PC-3 (cell line): Measurements from ENCODE around the gene ABCB4. TPM values are rescaled to one million over a fixed set of nuclear protein-coding genes. Genes with fewer than 3 reads are reported as not detected.

Experiments used
- ATAC-seq: fragments of 200-7000 bp; cut with Tn5 transposase; 2 replicates; pipeline ENCODE4 v1.9.1; 2020; ENCODE audit warnings: mild to moderate bottlenecking, moderate library complexity
- BruUV-seq: library from RNA; stranded (reverse); fragments of 400-500 nt; replicated peaks from 2 replicates; lab custom pipeline; 2021; lab: Mats Ljungman, UMichigan
- CTCF ChIA-PET: fragments of 300-600 bp; sonication (Branson Sonifier 250); formaldehyde crosslinking; loops from one replicate; lab custom pipeline; 2022; ENCODE audit warnings: antibody characterized with exemption; lab: Charles Lee
- POLR2A ChIA-PET: fragments of 300-600 bp; sonication (Branson Sonifier 250); formaldehyde crosslinking; loops from one replicate; lab custom pipeline; 2022; ENCODE audit warnings: antibody characterized with exemption; ENCODE audit not compliant: unreplicated experiment; lab: Charles Lee
- DNase-seq: peaks from one replicate; pipeline ENCODE4 v3.0.0-alpha.2; 2015
- H2AFZ ChIP-seq: fragments of 300-600 bp; sonication (generic); 2 replicates; pipeline ENCODE4 v1.6.0; 2016; ENCODE audit warnings: antibody characterized with exemption, low read length
- H3F3A ChIP-seq: fragments of 300-600 bp; sonication (generic); one replicate; pipeline ENCODE4 v1.6.0; 2017; ENCODE audit warnings: antibody characterized with exemption, low read length, control low read depth, mild to moderate bottlenecking; ENCODE audit not compliant: unreplicated experiment
- H3K27ac ChIP-seq: fragments of 300-600 bp; sonication (generic); 2 replicates; pipeline ENCODE4 v1.5.1; 2016; ENCODE audit warnings: mild to moderate bottlenecking, low read length
- H3K27me3 ChIP-seq: fragments of 300-600 bp; sonication (generic); 2 replicates; pipeline ENCODE4 v1.6.1; 2016; ENCODE audit warnings: low read length, mixed read lengths
- H3K36me3 ChIP-seq: fragments of 300-600 bp; sonication (generic); 2 replicates; pipeline ENCODE4 v1.6.1; 2016; ENCODE audit warnings: low read depth, mixed run types, low read length, mixed read lengths
- H3K4me1 ChIP-seq: fragments of 300-600 bp; sonication (generic); 2 replicates; pipeline ENCODE4 v1.5.1; 2016; ENCODE audit warnings: low read length; ENCODE audit not compliant: insufficient read depth
- H3K4me2 ChIP-seq: fragments of 300-600 bp; sonication (generic); 2 replicates; pipeline ENCODE4 v1.6.0; 2016; ENCODE audit warnings: low read length
- H3K4me3 ChIP-seq: fragments of 300-600 bp; sonication (generic); 2 replicates; pipeline ENCODE4 v1.5.1; 2016; ENCODE audit warnings: mild to moderate bottlenecking, low read length, mixed read lengths
- H3K79me2 ChIP-seq: fragments of 300-600 bp; sonication (generic); 2 replicates; pipeline ENCODE4 v1.6.1; 2017; ENCODE audit warnings: low read length, mixed read lengths
- H3K9ac ChIP-seq: fragments of 300-600 bp; sonication (generic); 2 replicates; pipeline ENCODE4 v1.6.0; 2016; ENCODE audit warnings: mild to moderate bottlenecking, low read length
- H3K9me2 ChIP-seq: fragments of 300-600 bp; sonication (generic); replicated peaks from 2 replicates; pipeline ENCODE4 v1.6.1; 2016; ENCODE audit warnings: mixed run types, low read length, mixed read lengths
- H3K9me3 ChIP-seq: fragments of 300-600 bp; sonication (generic); 2 replicates; pipeline ENCODE4 v1.6.1; 2016; ENCODE audit warnings: low read length, mixed read lengths
- H4K20me1 ChIP-seq: fragments of 300-600 bp; sonication (generic); 2 replicates; pipeline ENCODE4 v1.6.1; 2016; ENCODE audit warnings: low read length, mixed read lengths
- CTCF ChIP-seq: fragments of 300-600 bp; sonication (generic); conservative IDR thresholded peaks from 2 replicates; pipeline ENCODE4 v1.5.1; 2017; ENCODE audit warnings: antibody characterized with exemption, low read depth, mild to moderate bottlenecking, low read length
- EZH2 ChIP-seq: fragments of 300-600 bp; sonication (generic); IDR thresholded peaks from one replicate; pipeline ENCODE4 v1.6.1; 2017; ENCODE audit warnings: antibody characterized with exemption, mild to moderate bottlenecking, low read length; ENCODE audit not compliant: unreplicated experiment
- EZH2phosphoT487 ChIP-seq: fragments of 300-600 bp; sonication (generic); IDR thresholded peaks from 2 replicates; pipeline ENCODE4 v1.6.1; 2018; ENCODE audit warnings: mild to moderate bottlenecking, antibody characterized with exemption, low read length, borderline replicate concordance
- intact Hi-C: fragments of 100-400 bp; cut with micrococcal nuclease; formaldehyde crosslinking; loops from 2 replicates; pipeline ENCODE4 v1.9.0; 2023
- total RNA-seq: library from RNA; depleted of rRNA; stranded (reverse); fragments of >200 nt; gene quantifications from 2 replicates; pipeline ENCODE4 v1.2.3, GENCODE V29; 2014

The ABCB4 gene
- total RNA-seq, 1 experiment from 2014 or later, result not detected

- no peak overlapping the region for H3K4me2 ChIP-seq
- POLR2A ChIA-PET, result no interaction called here
- no peak overlapping the region for H3K4me3 ChIP-seq
- intact Hi-C loops, result no loop called here
- no peaks in the 10 kb centered on the region for H3K9me2 ChIP-seq
- H4K20me1 ChIP-seq, result no peaks in the 10 kb centered on the region
- BruUV-seq, result no TSS peak
- no peaks in the 10 kb centered on the region for H3K79me2 ChIP-seq
- no peak overlapping the region for H2AFZ ChIP-seq
- H3K27me3 ChIP-seq, result no peaks in the 10 kb centered on the region; the same call in 1 of the 2 replicates
- H3K9ac ChIP-seq, result no peak overlapping the region
- no peaks in the 10 kb centered on the region for H3K4me1 ChIP-seq
- H3F3A ChIP-seq, result no peaks in the 10 kb centered on the region
- no peak overlapping the region for H3K27ac ChIP-seq
- CTCF ChIA-PET, result no interaction called here
- H3K9me3 ChIP-seq, result no peaks in the 10 kb centered on the region
- DNase-seq (no peak), ATAC-seq (no peak)
- TF ChIP-seq EZH2phosphoT487 (no peak), EZH2 (no peak), CTCF (no peak)
- H3K36me3 ChIP-seq, result no peaks in the 10 kb centered on the region
Observed at GRCh38 chr7:87483131-87483530, 7.7 kb upstream of the ABCB4 start.

GRCh38 chr7:87482115-87482514, 6.6 kb upstream of the ABCB4 start:
- TF ChIP-seq EZH2phosphoT487 (no peak), EZH2 (no peak), CTCF (no peak)
- H3F3A ChIP-seq, result no peaks in the 10 kb centered on the region
- POLR2A ChIA-PET, result no interaction called here
- peaks cover 2% of the 10 kb centered on the region for H3K27me3 ChIP-seq
- no peak overlapping the region for H3K9ac ChIP-seq
- no peaks in the 10 kb centered on the region for H3K79me2 ChIP-seq
- intact Hi-C loops, result no loop called here
- H3K36me3 ChIP-seq, result no peaks in the 10 kb centered on the region
- no TSS peak for BruUV-seq
- no peak overlapping the region for H3K4me2 ChIP-seq
- H3K9me3 ChIP-seq, result no peaks in the 10 kb centered on the region
- no peak for DNase-seq
- H3K4me3 ChIP-seq, result no peak overlapping the region
- ATAC-seq, result no peak
- no peaks in the 10 kb centered on the region for H4K20me1 ChIP-seq
- H2AFZ ChIP-seq, result no peak overlapping the region
- H3K9me2 ChIP-seq, result no peaks in the 10 kb centered on the region
- CTCF ChIA-PET, result no interaction called here
- H3K4me1 ChIP-seq, result no peaks in the 10 kb centered on the region
- H3K27ac ChIP-seq, result no peak overlapping the region

- TF ChIP-seq EZH2phosphoT487 (no peak), EZH2 (no peak), CTCF (no peak)
- Histone ChIP-seq H3F3A (no peaks in the 10 kb centered on the region), H4K20me1 (no peaks in the 10 kb centered on the region), H3K4me1 (no peaks in the 10 kb centered on the region), H3K36me3 (no peaks in the 10 kb centered on the region), H3K27me3 (peaks cover 16% of the 10 kb centered on the region), H3K9ac (no peak overlapping the region), H3K79me2 (no peaks in the 10 kb centered on the region), H3K9me2 (no peaks in the 10 kb centered on the region), H3K27ac (no peak overlapping the region), H2AFZ (no peak overlapping the region), H3K4me2 (no peak overlapping the region), H3K9me3 (no peaks in the 10 kb centered on the region), H3K4me3 (no peak overlapping the region)
- no TSS peak for BruUV-seq
- intact Hi-C loops, result no loop called here
- POLR2A ChIA-PET, result no interaction called here
- DNase-seq, result no peak
- ATAC-seq, result no peak
- CTCF ChIA-PET, result no interaction called here
Observed at GRCh38 chr7:87480386-87480785, 4.9 kb upstream of the ABCB4 start.
